PFSK-1 (cell line): ENCODE results near the gene ACTRT1.

Experiments used
- TAF1 ChIP-seq: IDR thresholded peaks from 2 replicates; pipeline ENCODE4 v1.6.1; 2012; ENCODE audit warnings: low read length, control low read depth, borderline replicate concordance; ENCODE audit not compliant: insufficient read depth
- TF ChIP-seq, protein P1 (sequence below), 2 experiments: IDR thresholded peaks; 2 replicates each; pipeline versions ENCODE4 v1.6.1 to v1.8.0; 2011 to 2012; ENCODE audit warnings: low read depth in 2 of 2, low read length in 2 of 2, control low read depth in 1 of 2, inconsistent platforms in 1 of 2, mild to moderate bottlenecking in 1 of 2, moderate library complexity in 1 of 2; ENCODE audit not compliant: insufficient read depth in 1 of 2

DNA sequence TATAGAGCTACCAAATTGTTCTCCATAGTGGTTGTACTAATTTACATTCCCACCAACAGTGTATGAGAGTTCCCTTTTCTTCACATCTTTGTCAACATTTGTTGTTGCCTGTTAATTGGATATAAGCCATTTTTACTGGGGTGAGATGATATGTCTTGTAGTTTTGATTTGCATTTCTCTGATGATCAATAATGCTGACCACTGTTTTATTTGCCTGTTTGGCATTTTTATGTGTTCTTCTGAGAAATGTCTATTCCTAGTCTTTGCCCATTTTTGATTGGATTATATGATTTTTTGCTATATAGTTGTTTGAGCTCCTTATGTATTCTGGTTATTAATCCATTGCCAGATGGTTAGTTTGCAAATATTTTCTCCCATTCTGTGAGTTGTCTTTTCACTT is 44.3 kb downstream of the ACTRT1 start:
- no peak for TF ChIP-seq TAF1
- TF ChIP-seq, protein P1, sequence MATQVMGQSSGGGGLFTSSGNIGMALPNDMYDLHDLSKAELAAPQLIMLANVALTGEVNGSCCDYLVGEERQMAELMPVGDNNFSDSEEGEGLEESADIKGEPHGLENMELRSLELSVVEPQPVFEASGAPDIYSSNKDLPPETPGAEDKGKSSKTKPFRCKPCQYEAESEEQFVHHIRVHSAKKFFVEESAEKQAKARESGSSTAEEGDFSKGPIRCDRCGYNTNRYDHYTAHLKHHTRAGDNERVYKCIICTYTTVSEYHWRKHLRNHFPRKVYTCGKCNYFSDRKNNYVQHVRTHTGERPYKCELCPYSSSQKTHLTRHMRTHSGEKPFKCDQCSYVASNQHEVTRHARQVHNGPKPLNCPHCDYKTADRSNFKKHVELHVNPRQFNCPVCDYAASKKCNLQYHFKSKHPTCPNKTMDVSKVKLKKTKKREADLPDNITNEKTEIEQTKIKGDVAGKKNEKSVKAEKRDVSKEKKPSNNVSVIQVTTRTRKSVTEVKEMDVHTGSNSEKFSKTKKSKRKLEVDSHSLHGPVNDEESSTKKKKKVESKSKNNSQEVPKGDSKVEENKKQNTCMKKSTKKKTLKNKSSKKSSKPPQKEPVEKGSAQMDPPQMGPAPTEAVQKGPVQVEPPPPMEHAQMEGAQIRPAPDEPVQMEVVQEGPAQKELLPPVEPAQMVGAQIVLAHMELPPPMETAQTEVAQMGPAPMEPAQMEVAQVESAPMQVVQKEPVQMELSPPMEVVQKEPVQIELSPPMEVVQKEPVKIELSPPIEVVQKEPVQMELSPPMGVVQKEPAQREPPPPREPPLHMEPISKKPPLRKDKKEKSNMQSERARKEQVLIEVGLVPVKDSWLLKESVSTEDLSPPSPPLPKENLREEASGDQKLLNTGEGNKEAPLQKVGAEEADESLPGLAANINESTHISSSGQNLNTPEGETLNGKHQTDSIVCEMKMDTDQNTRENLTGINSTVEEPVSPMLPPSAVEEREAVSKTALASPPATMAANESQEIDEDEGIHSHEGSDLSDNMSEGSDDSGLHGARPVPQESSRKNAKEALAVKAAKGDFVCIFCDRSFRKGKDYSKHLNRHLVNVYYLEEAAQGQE (IDR thresholded peaks at IDR 0.05; ENCODE audit: insufficient read depth in 1 of 2, low read depth in 2 of 2, low read length in 2 of 2): no peak
